ENCODE data around the gene NSUN6. TPM values are rescaled to one million over a fixed set of nuclear protein-coding genes. Genes with fewer than 3 reads are reported as not detected.

NSUN6 gene
- polyA plus RNA-seq (2013, experiment 1 of 2; ENCODE audit: insufficient read length): 4.2 TPM
- 3.0 TPM for polyA plus RNA-seq (2013, experiment 2 of 2; ENCODE audit: insufficient read length)

DNA sequence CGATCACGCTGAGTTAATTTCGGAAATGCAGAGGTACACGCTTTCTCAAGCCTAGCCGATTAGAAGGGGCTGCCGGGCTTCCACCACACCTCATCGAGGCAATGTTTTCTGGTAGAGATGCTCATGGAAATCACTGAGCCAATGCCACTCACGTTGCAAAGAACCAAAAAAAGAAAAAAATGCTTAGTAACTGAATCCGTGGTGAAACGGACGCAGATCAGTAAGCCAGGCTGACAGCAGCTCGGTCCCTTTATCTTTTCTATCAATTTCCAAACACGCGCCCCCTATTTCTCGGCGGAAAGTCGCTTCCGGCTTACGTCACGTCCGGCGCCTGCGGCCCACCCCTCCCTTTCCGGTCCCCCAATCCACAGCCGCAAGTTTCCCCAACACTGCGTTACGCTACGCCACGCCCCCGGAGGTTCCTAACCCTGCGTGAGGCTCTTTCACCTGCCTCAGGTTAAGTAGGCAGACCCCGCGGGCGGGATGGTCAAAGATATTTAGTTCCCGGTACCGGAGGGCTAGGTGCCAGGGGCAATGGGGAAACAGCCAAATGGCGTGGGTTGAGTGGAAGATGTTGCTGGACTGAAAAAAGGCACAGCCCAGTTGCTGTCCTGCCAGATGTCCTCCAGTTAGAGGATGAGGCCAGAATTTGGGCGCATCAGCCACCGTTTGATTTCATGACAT lies at the start of gene NSUN6:
Gene NSUN6, minus strand, starts transcription at position 264 of the 684 bp plus-strand sequence. CDS start 384 bp downstream, outside the sequence.
- peak; percentile 80 for DNase-seq

DNA sequence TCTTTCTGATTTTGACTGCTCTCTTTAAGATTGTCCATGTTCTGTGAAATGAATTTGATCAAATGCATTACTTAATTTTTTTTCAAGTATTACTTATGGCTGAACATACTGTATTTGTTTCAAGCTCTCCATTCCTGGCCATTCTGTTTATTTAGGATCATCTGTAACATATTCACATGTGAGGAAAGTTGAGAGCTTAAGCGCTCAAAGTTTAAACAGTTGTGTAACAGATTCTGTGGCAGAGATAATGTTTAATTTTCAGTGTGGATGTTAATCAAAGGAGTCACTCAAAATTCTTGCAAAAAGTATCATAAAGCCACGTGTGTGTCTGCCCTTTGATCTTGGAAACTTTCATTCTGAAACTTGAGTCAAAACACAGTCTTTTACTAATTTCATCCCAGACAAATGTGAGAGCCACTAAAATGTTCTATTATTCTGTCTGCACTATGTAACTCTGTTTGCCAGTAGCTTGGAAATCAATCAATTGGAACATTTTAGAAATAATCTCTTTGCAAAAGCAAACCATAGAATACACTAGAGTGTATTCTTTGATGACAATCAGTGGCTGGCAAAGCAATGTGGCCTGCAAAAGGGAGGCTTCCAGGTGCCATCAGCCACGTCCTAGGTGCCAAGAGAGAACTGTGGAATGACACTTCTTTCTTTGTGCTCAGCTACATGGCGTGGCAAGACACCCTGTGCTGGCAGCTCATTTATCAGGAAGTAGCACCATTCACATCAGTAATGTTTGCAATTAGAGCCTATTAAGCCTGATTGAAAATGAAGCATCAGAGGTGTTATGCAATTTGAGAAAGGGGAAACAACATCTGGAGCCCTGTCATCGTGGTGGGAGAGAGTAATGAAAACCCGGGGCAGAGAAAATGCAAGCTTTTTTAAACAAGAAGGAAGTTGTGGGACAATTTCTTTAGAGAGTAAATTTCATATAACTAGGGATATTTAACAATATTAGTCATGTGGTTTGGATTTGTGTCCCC lies 48.8 kb upstream of the NSUN6 start:
- no peak for DNase-seq

DNA sequence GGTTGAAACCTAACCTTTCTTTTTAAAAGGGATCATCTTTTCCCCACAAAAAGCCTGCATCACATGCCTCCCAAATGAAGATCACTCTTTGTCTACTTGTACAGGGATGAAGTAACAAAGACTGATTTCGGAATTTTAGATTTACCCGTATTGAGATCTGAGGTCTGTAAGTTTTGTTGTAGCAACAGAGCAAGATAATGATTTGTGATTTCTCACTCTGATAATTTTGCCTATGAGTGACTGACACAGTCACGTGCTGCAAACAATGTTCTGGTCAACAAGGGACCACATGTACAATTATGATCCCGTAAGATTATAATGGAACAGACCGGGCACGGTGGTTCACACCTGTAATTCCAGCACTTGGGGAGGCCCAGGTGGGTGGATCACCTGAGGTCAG lies 39.2 kb upstream of the NSUN6 start:
- DNase-seq: no peak

- DNase-seq: peak; percentile 18
Measured at GRCh38 chr10:18689498-18689897, 38.1 kb upstream of the NSUN6 start.

GRCh38 chr10:18687706-18688105 lies 36.3 kb upstream of the NSUN6 start:
- no peak for DNase-seq

DNA sequence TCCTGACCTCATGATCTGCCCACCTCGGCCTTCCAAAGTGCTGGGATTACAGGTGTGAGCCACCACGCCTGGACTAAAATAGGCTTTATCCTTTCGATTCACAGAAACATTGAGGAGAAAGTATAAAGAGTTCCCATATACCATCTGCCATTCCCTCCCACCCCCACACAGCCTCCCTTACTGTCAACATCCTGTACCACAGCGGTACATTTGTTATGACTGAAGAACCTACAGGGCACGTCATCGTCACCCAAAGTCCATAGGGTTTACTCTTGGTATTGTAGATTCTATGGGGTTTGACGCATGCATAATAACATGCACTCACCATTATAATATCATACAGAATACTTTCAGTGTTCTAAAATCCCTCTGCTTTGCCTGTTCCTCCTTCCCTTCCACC lies 35.8 kb upstream of the NSUN6 start:
- no peak for DNase-seq

DNA sequence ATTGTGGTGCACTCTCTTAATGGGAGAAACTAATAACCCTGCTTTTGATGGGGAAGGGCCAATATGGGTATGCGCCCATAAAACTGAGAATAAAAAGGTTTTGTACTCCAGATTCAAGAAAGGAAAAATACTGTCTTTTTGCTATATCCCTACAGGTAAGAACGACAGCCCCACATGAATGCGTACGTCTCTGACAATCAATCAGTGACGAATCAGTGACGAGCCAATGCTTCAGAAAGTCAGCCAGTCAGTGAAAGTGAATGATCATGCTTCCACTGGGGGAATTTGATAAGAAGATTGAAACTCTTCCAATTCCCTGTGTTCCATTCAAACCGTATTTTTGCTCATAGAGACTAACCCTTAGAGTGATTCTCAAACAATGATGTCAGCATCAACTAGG lies 34.2 kb upstream of the NSUN6 start:
- no peak for DNase-seq

- no peak for DNase-seq
Measured at GRCh38 chr10:18684953-18685352, 33.6 kb upstream of the NSUN6 start.

DNA sequence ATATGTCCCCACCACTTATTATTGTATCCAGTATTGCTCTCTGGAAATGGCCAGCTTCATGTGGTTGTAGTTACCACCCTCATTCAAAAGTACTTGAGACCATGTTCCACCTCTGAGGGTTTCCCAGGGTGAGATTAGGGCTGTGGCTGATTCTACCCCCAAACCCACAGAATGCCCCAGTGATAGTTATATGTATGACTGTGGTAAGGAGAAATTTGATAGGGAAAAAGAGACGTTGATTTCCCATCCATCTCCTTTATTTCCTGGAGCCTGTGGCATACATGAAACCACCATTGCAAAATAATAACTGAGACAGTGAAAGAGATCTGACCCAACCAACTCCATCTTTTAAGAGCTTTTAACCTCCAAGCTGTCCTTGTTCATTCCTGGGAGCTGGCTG lies 33.0 kb upstream of the NSUN6 start:
- DNase-seq: no peak

DNA sequence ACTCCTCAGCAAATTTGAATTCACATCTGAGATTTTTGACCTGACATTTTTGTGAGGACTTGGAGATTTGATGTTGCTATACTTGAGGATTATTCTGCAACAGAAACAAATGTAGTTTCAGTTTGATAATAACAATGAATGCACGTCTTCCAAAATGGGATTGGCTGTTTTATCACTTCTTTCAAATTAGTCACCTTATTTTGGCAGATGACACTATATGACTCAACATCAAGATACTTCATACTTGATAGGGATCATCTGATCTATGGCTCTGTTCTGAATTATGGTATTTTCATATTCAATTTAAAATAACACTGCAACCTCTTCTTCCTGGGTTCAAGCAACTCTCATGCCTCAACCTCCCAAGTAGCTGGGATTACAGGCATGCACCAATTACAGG lies 32.0 kb upstream of the NSUN6 start:
- peak; percentile 75 for DNase-seq

DNA sequence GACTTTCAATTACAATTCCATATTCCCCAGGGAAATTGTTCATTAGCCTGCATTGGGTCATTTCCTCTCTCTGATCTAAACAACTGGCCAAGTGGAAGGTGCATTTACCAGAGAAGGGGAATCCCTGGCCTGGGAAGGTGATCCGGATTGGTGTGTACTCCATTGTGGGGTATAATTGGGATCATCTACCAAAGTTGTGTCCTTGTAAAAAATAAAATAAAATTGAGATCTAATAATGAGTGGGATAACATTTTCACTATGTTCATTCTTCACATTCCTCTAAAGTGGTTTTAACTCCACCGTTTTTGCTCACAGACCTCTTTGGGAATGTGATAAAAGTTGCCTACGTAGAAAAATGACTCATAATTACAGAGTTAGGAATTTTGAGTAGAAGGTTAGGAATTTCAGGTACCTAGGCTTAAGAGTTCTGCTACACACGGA lies 30.6 kb upstream of the NSUN6 start:
- peak; percentile 66 for DNase-seq

DNA sequence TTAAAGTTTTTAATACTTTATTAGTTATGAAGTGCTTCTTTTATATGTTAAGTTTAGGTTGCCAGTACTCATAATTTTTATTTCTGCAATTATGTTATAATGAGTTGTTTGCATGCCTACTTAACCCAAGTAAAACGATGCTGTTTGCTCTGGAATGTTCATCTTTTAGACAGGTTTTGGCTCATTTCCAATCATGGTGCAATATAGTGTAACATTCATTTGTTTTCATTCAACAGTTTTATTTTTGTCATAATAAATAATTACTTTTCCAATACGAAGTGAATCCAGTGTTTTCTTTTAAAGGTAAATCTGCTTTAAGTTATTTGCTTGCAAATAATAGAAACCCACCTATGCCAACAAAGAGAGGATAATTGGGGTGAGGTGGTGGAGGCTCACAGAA lies 30.0 kb upstream of the NSUN6 start:
- DNase-seq: peak; percentile 29

GRCh38 chr10:18680754-18681153 lies 29.4 kb upstream of the NSUN6 start:
- DNase-seq: no peak

DNA sequence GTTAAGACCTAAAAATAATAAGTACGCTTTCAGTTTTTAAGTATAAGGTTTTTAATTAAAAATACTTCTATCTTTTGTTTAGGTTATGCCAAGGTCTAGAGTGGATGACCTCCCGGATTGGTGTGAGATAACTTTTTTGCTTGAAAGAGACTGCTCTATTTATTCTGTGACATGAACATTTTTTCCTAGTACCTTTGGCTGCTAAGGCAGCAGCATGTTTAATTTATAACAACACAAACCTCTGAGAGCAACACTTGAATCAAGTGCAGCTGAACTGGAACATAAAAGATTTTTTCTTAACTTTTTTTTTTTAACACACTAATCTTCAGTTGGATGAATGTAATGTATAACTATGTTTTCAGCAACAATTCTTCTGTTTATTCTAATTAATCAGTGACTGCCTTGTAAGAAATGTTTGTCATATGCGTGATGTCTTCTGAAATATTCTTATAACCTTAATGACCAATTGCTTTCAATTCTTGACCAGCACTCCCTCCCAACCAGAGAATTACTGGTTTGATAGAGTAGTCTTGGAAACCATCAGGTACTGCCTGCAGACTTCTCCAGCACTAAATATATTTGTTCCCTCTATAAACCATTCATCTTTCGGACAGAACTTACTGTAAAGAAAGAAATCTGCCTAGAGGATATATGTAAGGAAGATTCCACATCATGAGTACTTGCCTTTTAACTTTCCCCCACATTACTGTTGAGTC lies 23.9 kb upstream of the NSUN6 start:
- DNase-seq: no peak

GRCh38 chr10:18668026-18668425 lies 16.6 kb upstream of the NSUN6 start:
- DNase-seq: no peak

DNA sequence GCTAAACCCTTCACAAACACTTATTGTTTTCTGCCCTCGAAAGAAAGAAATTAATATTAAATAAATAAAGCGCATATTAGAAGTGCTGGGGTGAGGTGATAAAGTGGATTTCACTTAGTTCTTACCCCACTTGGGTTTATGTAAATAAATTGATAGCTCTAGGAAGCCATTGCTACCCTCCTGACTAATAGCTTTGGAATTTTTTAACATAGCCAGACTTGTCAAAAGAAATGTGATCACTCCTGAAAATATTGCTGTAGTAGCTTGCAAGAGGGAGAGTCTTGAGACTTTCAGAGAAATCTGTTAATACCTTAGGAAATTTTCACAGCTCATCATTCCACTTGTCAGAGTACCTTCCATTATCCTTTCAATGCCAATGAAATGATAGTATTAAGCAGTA lies 15.4 kb upstream of the NSUN6 start:
- DNase-seq: peak; percentile 82

- DNase-seq: peak; percentile 63
Measured at GRCh38 chr10:18665815-18666558, 14.6 kb upstream of the NSUN6 start.

DNA sequence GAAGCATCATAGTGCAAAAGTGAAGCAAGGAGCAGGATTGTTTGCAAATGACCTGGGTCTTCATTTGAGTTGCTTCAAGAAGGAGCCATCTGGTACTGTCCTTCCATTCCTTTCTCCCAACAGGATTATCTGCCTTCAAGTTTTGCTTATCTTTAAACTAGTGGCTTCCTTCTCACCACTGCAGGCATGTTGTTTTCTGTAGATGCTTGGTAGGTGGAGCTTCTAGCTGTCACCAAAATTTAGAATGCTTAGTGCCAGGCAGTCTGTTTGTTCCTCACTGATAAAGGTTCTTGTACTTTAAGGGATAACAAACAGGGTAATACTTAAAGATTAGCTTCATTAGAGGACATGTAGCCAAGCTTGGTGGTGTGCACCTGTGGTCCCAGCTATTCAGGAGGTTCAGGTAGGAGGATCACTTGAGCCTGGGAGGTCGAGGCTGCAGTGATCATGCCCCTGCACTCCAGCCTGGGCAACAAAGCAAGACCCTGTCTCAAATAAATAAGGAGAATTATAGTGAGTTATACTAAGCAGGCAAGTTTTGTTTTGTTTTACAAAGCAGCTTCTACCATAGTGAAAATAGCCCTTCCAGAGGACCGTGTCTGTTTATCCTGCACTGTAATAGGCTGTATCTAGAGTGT lies 13.6 kb upstream of the NSUN6 start:
- DNase-seq: no peak

GRCh38 chr10:18660816-18661431 lies 9.5 kb upstream of the NSUN6 start:
- DNase-seq: no peak

DNA sequence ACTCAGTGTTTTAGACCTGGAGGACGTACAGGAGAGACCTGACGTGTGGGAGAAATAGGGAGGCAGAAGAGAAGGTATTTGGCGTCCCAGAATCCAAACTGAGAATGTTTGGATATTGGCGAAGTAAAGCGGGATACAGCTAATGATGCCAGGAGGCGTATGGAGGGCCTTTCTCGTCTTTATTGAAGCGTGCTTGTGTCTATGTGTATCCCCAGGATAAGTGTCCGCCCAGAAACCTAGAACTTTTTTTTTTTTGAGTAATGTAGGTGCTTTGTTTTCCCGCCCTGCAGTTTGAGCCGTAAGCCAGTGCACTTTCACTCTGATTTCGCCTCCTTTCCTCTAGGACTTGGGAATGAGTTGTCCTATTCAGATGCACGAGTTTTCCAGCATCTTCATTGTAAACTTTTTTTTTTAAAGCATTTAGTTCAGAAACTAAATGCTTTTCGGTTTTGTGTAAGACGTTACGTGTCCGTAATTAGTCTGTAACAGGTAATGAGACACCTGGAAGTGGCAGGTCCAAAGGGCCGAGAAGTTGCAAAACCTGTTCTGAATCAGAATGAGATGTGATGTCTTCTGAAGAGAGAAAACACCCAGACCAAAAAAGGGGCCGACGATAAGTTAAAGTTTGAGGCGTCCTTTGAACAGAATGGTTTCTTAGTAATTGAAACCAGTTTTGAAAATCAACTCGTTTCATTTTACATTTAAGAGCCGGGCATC lies 8.6 kb upstream of the NSUN6 start:
- DNase-seq: peak; percentile 21

All from fibroblast of skin of back (primary cell).